Astrocyte of the cerebellum (primary cell): ENCODE results near the gene ARMC9.

ENCODE experiments used
- DNase-seq: peaks from one replicate; pipeline ENCODE4 v3.0.0-alpha.2; 2011; ENCODE audit warnings: low read depth
- H3K4me3 ChIP-seq: 2 replicates; pipeline ENCODE4 v1.5.1; 2011; ENCODE audit warnings: mild to moderate bottlenecking, low read depth, low read length, moderate library complexity
- CTCF ChIP-seq: IDR thresholded peaks from 2 replicates; pipeline ENCODE4 v1.5.1; 2012; ENCODE audit warnings: low read length, low read depth, moderate library complexity, mild to moderate bottlenecking; ENCODE audit errors: missing control alignments
- in situ Hi-C: cut with HindIII; loops from 2 replicates; pipeline ENCODE4 v1.10.0; 2017; ENCODE audit warnings: low sequenced_read_pairs

Gene ARMC9

GRCh38 chr2:231198291-231199173, at the start of gene ARMC9:
Gene ARMC9, plus strand, starts transcription at chr2:231198631. Its CDS starts 7,608 bp downstream, at chr2:231206239.
- peak within 1 kb of the TSS; percentile 80 for H3K4me3 ChIP-seq
- in situ Hi-C loops, result no loop called here
- no peak for TF ChIP-seq CTCF
- DNase-seq, result no peak

- H3K4me3 ChIP-seq, result no peak overlapping the region
- no peak for TF ChIP-seq CTCF
- in situ Hi-C loops, result no loop called here
- DNase-seq, result no peak
Measured at GRCh38 chr2:231152800-231153557, 45.5 kb upstream of the ARMC9 start.

- DNase-seq, result no peak
- in situ Hi-C loops, result no loop called here
- no peak for TF ChIP-seq CTCF
- no peak overlapping the region for H3K4me3 ChIP-seq
Measured at GRCh38 chr2:231159306-231159705, 39.1 kb upstream of the ARMC9 start.

GRCh38 chr2:231160701-231161100, 37.7 kb upstream of the ARMC9 start:
- in situ Hi-C loops, result no loop called here
- no peak overlapping the region for H3K4me3 ChIP-seq
- TF ChIP-seq CTCF, result no peak
- no peak for DNase-seq

GRCh38 chr2:231161252-231161839, 37.1 kb upstream of the ARMC9 start:
- no peak for DNase-seq
- no peak overlapping the region for H3K4me3 ChIP-seq
- no peak for TF ChIP-seq CTCF
- in situ Hi-C loops, result no loop called here

- no peak overlapping the region for H3K4me3 ChIP-seq
- in situ Hi-C loops, result no loop called here
- peak; percentile 93 for DNase-seq
Measured at GRCh38 chr2:231161877-231162329, 36.5 kb upstream of the ARMC9 start.

More at GRCh38 chr2:231161877-231162329, 36.5 kb upstream of the ARMC9 start:
- TF ChIP-seq CTCF, result no peak
